Breast epithelium (tissue), 3 donors: Measurements from ENCODE around the gene AFF3.

ENCODE experiments used
- POLR2A ChIP-seq: fragments of 450-650 bp; IDR thresholded peaks from one replicate; pipeline ENCODE4 v1.6.1; 2016; ENCODE audit warnings: antibody characterized with exemption, mild to moderate bottlenecking, moderate library complexity
- POLR2AphosphoS5 ChIP-seq, 3 donors: sonication (generic); formaldehyde crosslinking; IDR thresholded peaks; one replicate each; pipeline ENCODE4 v1.6.1; 2017; ENCODE audit warnings: antibody characterized with exemption in 3 of 3
- TF ChIP-seq, protein P1 (sequence below), 3 donors: fragments of 450-650 bp; IDR thresholded peaks; one replicate each; pipeline ENCODE4 v1.5.1; 2016 to 2017; ENCODE audit warnings: antibody characterized with exemption in 3 of 3, mild to moderate bottlenecking in 3 of 3, moderate library complexity in 3 of 3

- TF ChIP-seq, protein P1, sequence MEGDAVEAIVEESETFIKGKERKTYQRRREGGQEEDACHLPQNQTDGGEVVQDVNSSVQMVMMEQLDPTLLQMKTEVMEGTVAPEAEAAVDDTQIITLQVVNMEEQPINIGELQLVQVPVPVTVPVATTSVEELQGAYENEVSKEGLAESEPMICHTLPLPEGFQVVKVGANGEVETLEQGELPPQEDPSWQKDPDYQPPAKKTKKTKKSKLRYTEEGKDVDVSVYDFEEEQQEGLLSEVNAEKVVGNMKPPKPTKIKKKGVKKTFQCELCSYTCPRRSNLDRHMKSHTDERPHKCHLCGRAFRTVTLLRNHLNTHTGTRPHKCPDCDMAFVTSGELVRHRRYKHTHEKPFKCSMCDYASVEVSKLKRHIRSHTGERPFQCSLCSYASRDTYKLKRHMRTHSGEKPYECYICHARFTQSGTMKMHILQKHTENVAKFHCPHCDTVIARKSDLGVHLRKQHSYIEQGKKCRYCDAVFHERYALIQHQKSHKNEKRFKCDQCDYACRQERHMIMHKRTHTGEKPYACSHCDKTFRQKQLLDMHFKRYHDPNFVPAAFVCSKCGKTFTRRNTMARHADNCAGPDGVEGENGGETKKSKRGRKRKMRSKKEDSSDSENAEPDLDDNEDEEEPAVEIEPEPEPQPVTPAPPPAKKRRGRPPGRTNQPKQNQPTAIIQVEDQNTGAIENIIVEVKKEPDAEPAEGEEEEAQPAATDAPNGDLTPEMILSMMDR (IDR thresholded peaks at IDR 0.05): no peak
- TF ChIP-seq POLR2A (no peak), POLR2AphosphoS5 (IDR thresholded peaks at IDR 0.05) (no peak)
Observed at GRCh38 chr2:99784946-99785345, 357.4 kb downstream of the AFF3 start.
